Measurements from ENCODE around the gene RAB3B.
A peak's percentile ranks its signal among the peaks of the same experiment; 100 is the strongest.
"Not testable (repeated sequence)": the region's sequence is repeated elsewhere in the genome, so short reads cannot be mapped to it uniquely, and the experiment has no call there.

The RAB3B gene

GRCh38 chr1:51922040-51922439 lies 68.5 kb downstream of the RAB3B start:
- DNase-seq (ENCODE audit: low read depth in 2 of 3, low spot score in 1 of 3), result no peak

GRCh38 chr1:51920130-51920529 lies 70.4 kb downstream of the RAB3B start:
- no peak for DNase-seq (ENCODE audit: low read depth in 2 of 3, low spot score in 1 of 3)

- no peak for DNase-seq (ENCODE audit: low read depth in 2 of 3, low spot score in 1 of 3)
Observed at GRCh38 chr1:51919684-51920083, 70.8 kb downstream of the RAB3B start.

GRCh38 chr1:51916587-51917405 lies 73.7 kb downstream of the RAB3B start:
- DNase-seq (ENCODE audit: low read depth in 2 of 3, low spot score in 1 of 3), result no peak

- no peak for DNase-seq (ENCODE audit: low read depth in 2 of 3, low spot score in 1 of 3)
Observed at GRCh38 chr1:51915951-51916350, 74.5 kb downstream of the RAB3B start.

- no peak for DNase-seq (ENCODE audit: low read depth in 2 of 3, low spot score in 1 of 3)
Observed at GRCh38 chr1:51912881-51913280, 77.6 kb downstream of the RAB3B start.

- no peak for DNase-seq (ENCODE audit: low read depth in 2 of 3, low spot score in 1 of 3)
Observed at GRCh38 chr1:51910221-51911000, 80.1 kb downstream of the RAB3B start.

- DNase-seq (ENCODE audit: low read depth in 2 of 3, low spot score in 1 of 3), result no peak
Observed at GRCh38 chr1:51908499-51908898, 82.0 kb downstream of the RAB3B start.

GRCh38 chr1:51907079-51907702 lies 83.3 kb downstream of the RAB3B start:
- no peak for DNase-seq (ENCODE audit: low read depth in 2 of 3, low spot score in 1 of 3)

- DNase-seq (ENCODE audit: low read depth in 2 of 3, low spot score in 1 of 3), result no peak
Observed at GRCh38 chr1:51906306-51907078, 84.0 kb downstream of the RAB3B start.

- DNase-seq (ENCODE audit: low read depth in 2 of 3, low spot score in 1 of 3), result no peak
Observed at GRCh38 chr1:51902456-51902855, 88.0 kb downstream of the RAB3B start.

GRCh38 chr1:51901151-51901550 lies 89.3 kb downstream of the RAB3B start:
- DNase-seq (ENCODE audit: low read depth in 2 of 3, low spot score in 1 of 3), result no peak

GRCh38 chr1:51899022-51899421 lies 91.5 kb downstream of the RAB3B start:
- no peak for DNase-seq (ENCODE audit: low read depth in 2 of 3, low spot score in 1 of 3)

GRCh38 chr1:51898090-51898734 lies 92.3 kb downstream of the RAB3B start:
- DNase-seq (ENCODE audit: low read depth in 2 of 3, low spot score in 1 of 3), result no peak

GRCh38 chr1:51897699-51898031 lies 92.8 kb downstream of the RAB3B start:
- no peak for DNase-seq (ENCODE audit: low read depth in 2 of 3, low spot score in 1 of 3)

GRCh38 chr1:51894748-51895147 lies 95.8 kb downstream of the RAB3B start:
- not testable (repeated sequence) for DNase-seq (ENCODE audit: low read depth in 2 of 3, low spot score in 1 of 3)

- peak; percentile 99 for DNase-seq (ENCODE audit: low read depth in 2 of 3, low spot score in 1 of 3)
Observed at GRCh38 chr1:51878616-51879336, 111.7 kb downstream of the RAB3B start, which contains the start of gene NRDC. NRDC (minus strand) TSS chr1:51878727; CDS start chr1:51878615, 112 bp downstream.

- no peak for DNase-seq (ENCODE audit: low read depth in 2 of 3, low spot score in 1 of 3)
Observed at GRCh38 chr1:51878308-51878615, 112.2 kb downstream of the RAB3B start.

- DNase-seq (ENCODE audit: low read depth in 2 of 3, low spot score in 1 of 3), result no peak
Observed at GRCh38 chr1:51877434-51878307, 112.8 kb downstream of the RAB3B start.

Measured in stimulated activated CD4-positive, alpha-beta T cell treated with anti-CD3 and anti-CD28 coated beads, Interleukin-12 subunit alpha, Interleukin-12 subunit beta, amount 100 ng/mL, for 48 hours (primary cell).